HG02763 (cell line): ENCODE results near the gene OTOF.

ENCODE experiments used
- ATAC-seq: cut with Tn5 transposase; IDR thresholded peaks from one replicate; pipeline ENCODE4 v1.9.1; 2021; ENCODE audit warnings: mild to moderate bottlenecking, moderate library complexity; ENCODE audit not compliant: unreplicated experiment

OTOF gene

DNA sequence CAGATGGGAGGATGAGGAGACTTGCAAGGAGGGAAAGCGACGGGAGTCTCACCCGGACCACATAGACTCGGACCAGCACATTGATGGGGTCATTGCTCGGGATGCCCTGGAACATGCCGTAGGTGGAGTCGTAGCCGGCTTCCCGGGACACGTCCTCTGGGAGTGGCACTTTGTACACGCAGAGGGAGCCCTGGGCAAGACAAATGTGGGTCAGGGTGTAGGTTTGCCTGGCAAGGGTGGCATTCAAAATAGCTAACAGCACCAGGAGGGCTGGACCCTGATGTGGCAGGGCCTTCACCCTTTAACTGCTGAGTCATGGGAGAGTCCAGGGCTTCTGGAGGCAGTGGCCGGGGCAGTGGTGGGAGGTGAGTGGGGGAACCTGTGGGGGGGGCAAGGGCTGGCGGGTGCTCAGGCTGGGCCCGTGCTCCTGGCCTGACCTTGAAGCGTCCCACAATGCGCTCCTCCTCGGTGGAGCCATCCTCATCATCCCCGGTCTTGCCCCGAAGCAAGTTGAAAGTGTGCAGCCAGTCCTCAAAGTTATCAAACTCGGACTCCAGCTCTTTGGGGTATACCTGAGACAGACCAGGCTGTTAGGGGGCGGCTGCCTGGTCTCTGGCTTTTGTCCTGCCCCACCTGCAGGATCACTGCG is 11.1 kb downstream of the OTOF start:
- no peak for ATAC-seq

DNA sequence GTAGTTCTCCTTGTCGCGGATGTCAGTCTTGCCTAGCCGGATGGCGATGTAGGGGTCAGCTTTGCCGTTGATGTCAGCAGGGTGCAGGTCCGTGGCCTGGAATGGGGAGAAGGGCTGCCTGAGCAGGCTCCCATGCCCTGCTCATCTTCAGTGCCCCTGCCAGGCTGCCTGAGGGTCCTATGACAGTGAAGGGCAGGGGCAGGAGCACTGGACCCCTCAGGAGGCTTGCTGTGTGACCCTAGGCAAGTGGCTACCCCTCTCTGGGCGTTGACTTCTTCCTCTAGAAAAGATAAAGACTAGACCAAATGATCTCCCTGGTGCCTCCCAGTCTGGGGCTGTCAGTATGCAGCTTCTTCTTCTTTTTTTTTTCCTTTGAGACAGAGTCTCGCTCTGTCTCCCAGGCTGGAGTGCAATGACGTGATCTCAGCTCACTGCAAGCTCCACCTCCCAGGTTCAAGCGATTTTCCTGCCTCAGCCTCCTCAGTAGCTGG is 11.9 kb downstream of the OTOF start:
- ATAC-seq = no peak

DNA sequence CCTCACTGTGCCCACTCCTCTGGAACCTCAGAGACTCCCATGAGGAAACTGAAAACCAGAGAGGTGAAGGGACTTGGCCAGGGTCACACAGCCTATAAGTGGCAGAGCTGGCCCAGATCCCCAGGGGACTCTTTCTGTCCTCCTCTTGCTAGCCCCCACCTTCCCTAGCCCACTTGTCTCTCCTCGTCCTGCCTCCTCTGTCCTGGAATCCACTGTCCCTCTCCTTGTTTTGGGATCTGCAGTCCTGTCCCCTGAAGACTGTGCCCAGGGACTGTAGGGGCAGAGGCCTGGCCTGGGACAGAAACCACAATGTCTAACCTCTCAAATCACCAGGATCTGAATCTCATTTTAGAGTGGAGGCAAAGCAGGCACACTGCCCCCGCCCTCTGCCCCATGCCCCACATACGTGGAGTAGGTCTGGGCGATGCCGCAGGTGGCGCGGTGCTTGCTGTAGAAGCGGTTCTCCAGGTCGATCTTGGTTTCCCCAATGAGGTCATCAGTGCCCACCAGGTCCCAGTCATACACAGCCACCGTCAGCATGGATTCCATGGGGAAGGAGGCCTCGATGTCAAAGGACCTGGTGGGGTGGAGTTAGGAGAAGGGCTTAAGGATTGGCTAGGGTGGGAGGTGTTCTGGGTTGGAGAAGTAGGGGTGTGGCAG is 12.5 kb downstream of the OTOF start:
- no peak for ATAC-seq

DNA sequence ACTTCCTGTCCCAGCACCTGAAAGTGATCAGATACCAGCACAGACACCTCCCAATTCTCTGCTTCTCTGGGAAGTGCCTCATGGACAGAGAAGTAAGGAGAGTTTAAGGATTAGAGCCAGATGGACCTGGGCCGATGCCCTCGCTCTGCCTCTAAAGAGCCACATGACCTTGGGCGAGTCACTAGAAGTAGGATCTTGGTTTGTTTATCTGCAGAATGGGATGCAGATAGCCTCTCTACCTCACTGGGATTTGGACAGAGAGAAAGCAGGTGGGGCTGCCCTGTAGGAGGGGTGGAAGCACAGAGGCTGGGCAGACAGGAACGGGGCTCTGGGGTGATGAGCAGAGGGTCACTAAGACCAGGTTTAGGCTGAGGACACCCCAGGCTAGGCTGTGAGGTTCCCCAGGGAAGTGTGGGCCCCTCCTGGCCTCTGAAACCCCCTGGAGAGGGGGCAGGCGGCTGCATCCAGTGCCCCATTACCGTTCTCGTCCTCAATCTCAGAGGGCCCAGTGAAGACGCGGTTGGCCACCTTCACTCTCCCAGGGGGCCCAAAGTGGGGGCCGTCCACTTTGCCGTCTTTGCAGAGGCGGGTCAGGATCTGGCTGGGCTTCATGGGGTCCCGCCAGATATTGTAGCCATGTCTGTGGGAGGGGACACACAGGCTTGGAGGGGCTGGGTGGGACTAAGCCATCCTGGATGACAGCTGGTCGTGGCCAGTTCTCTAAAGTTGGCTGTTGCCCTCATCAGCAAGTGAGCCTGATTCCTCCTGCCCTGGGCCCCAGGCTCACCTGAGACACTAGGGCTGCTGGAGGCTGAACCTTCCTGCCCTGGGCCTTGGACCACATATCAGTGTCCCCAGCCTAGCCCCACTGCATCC is 13.3 kb downstream of the OTOF start:
- no peak for ATAC-seq

DNA sequence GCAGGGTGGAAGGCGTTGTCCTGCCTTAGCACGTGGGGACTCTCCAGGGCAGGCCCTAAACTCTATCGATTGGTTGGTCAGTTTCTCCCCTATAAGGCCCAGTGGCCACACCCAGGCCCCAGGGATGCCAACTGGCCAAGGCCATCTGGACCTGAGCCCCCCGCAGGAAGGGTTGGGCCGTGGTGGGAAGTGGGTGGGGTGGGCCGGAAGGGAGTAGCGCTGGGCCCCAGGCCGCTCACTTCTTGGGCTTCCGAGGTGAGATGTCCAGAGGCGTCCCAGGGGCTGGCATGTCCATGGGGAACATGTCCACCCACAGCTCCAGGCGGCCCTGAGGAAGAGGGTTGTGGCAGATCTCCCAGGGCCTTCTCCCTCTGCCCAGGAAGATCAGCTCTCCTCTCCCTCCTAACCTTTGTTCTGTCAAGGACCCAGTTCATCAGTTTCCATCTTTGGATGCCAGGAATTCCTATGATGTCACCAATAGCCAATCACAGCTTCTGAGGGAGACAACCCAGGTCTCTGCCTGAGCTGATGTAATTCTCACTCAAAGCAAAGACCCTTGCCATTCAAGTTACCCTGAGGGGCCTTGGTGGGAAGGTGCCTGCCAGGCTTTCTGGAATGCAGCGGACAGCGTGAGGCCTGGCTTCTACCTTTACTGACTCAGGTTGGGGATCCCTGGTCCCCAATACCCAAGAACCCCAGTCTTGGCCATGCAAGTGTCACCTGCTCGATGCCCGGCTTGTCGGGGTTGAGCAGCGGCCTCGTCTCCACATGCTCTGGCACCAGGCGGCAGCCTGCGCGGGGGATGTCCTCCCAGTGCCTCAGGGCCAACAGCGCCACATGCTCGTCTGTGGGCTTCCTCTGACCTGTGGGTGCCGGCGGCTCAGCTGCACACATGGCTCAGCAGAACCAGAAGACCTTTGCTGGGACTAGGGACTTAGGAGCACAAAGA is 14.4 kb downstream of the OTOF start:
- ATAC-seq = no peak

DNA sequence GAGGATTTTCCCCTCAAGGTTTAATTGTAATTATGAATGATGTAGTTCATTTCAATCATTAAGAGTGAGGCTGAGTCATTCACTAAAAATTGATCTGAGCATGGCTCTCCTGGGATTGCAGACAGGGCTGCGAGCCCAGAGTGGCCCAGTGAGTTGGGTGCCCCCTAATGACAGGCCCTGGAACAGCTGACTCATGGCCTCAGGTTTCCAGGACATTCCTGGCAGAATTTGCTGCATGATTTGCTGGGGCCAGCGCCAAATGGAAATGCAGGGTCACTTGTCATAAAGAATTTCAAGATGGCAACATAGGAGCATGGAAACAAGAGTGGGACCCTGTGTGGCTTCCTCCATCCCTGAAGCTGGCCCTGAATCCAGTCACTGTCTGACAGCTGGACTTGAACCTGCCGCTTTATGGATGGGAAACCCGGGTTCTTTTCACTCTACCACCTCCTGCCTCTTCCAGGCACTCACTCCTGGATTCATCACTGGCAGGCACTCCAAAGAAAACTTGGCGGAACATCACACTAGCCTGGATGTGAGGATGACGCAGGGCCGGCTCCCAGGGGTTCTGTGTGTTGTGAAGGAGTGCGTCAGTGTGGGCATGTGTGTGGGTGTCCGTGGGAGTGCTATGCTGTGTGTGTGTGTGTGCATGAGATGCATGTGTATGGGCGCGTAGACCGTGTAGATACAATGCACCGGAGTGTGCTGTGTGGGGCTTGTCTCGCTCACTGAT is 15.2 kb downstream of the OTOF start:
- ATAC-seq = no peak

DNA sequence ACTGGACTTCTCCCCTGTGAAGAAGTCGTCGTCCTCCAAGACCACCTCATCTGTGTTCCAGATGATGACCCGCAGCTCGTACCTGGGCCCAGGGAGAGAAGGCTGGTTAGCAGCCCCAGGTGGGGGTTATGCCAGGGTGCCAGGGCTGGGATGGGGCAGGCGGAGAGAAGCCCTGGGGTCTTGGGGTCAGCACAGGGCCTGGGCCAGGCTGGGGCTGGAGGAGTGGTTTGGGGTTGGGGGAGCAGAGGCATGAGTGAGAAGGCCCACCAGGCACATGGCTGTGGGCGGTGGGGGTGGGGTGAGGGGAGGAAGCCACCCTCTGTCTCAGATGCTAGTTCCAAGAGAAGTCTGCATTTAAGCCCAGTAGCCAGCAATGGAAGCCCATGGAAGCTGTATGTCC is 15.8 kb downstream of the OTOF start:
- ATAC-seq = no peak

DNA sequence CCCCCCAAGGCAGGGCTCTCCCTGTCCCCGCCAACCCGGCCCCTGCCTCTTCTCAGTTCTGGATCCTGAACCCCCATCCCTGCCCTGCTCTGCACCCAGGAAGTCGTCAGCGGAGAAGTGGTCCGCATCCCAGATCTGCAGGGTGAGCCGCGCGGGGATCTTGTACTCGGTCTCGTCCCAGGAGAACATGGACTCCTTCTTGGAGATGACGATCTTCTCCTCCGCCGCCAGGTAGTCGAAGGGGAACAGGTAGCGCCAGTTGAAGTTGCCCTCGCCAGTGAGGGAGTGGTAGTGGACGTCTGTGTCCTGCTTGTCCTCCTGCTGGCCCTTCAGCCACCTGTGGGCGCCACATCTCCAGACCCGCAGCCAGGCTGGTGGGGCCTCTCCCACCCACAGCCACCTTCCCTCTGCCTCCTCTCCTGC is 16.3 kb downstream of the OTOF start:
- ATAC-seq = no peak

DNA sequence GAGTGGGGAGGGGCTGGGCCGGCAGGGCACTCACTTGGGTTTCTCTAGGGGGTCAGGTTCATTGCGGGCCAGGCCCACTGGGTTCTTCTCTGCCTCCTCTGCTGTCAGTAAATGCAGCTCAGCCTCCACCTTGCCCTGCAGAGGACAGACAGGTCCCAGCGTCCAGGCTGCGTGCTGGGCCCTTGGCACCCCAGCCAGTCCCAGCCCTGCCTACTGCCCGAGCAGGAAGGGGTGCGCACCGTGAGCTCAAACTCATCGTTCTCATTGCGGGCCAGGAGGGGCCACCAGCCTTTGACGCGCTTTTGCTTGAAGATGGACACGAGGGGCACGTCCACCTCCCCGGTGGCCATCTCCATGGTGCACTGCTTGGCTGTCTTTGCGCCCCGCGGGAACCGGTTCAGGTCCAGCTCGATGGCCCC is 17.3 kb downstream of the OTOF start:
- ATAC-seq = no peak

DNA sequence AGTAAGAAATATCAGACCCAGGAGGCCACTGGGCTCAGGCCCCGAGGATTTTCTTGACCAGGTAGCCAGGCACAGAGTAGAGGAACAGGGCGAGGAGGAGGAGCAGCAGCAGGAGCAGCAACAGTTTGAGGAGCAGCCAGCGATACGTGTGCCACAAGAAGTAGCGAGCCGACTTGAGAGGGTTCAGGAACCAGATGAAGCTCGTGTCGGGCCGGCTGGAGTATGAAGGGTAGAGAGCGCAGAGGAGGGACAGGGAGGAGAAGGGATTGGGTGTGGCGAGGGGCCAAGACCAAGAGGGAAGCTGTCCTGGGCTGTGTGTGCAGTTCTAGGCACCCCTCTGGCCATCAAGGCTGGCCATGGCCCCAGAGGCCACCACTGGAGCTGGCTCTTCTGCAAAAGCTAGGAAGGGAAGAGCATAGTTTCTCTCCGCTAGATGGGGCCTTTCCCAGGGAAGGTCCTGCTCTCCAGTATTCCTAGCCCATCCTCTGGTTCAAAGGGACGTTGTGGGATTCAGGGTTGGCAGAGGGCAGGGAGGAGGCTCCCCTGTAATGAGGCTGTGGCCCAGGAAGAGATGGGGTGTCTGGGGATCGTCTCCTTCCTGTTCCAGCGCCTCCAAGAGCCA is 17.8 kb downstream of the OTOF start:
- no peak for ATAC-seq

DNA sequence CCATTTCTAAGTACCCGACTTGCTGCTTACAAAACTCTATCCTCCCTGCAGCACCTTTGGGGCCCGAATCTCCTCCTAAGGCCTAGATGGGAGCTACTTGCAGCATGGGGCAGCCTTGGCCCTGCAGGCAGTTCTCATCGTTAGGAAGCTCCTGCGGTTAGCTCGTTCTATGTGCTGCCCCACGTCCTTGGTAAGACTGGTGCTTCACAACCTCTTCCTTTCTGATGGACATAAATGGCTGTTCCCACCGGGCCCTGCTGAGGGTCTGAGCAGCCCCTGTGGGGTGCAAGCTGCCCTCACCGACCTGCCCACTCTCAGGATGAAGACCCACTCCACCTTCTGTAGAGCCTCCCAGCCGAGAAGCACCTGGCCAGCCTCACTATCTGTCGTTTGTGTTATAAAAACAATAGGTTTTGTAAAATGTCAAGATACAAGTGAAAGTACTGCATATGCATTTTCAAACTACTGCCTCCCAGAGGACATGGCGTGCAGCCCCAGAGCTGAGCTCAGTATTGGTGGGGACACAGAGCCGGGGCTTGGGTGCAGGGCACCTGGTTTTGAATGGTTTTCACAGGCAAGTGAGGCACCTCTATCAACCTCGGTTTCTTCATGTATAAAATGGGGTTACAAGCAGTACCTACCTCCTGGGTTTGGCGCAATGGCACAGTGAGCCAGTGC is 19.4 kb downstream of the OTOF start:
- ATAC-seq = no peak

DNA sequence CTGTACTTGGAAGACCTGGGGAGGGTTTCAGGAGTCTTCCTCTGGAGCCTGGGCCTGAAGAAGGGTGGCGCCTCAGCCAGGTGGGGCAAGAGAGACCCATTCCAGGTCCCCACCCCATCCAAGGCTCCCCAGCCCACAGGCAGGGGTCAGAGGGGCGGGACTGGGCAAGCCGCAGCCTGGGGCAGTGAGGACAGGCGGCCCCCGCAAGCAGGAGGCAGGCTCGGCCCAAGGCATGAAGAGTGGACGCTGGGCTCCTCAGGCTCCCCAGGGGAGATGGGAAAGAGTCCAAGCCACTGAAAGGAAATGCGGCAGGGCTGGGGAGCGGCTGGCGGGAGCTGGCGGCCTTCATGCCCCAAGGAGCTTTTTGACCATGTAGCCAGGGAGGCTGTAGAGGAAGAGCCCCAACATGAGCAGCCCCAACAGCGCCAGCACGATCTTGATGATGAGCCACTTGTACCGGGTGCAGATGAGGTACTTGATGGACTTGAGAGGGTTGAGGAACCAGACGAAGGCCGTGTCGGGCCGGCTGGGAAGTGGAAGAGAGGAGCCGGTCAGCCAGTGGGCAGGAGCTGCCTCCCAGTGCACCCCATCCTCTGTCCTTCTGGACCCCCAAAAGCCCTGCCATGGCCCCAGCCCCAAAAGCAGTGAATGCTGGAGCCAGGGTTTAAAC is 20.1 kb downstream of the OTOF start:
- no peak for ATAC-seq

DNA sequence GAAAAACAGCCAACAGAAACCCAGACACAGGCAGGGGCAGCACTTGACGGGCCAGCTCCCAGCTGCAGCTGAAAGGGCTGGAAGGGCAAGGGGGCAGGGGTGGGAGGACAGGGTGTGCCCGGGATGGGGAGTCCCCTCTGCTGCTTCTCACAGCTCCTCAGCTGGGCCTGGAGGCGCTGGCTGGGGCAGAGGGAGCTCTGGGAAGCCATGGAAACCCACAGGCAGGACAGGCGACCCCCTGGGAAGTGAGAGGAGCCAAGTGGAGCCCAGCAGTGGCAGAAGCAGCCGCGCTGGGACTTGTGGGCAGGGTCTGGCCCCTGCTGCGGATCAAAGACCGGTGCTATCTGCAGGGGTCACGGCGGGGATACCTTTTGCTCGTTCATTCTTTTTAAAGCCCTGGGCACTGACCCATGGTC is 20.7 kb downstream of the OTOF start:
- ATAC-seq = no peak

DNA sequence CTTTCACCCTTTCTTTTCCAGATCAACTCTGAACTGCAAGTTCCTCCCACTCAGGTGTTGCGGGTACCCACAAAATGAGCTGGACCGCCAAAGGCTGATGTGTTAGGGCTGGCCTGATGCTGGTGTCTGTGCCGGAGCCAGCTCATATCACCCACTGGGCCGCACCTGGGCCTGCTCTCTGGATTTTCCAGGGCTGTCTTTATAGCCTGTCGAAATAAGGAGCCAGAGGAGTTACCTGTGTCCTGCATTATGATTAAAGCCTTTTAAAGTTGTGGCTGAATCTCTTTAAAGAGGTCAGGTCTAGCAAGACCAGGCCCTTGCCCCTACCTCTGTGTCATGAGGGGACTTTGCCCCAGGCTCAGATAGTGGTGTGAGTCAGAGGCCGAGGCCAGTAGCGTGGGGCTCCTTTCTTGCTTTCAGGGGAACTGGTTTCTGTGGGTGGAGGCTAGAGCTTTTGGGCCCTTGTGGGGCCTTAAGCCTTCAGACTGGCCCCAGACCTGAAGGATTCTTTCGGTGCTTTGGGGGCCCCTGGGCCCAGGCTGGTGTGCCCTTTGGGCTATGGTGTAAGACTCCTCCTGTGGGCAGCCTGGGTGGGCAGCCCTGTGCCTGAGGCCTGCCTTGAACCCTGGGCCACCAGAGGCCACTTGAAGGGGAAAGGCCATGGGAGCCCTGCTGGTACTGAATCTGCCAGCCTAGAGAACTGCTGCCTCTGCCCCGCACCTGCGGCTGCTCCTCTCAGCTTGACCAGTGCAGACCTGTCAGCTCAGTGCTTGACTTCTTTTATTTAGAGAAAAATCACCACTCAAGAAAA is 21.3 kb downstream of the OTOF start:
- no peak for ATAC-seq

DNA sequence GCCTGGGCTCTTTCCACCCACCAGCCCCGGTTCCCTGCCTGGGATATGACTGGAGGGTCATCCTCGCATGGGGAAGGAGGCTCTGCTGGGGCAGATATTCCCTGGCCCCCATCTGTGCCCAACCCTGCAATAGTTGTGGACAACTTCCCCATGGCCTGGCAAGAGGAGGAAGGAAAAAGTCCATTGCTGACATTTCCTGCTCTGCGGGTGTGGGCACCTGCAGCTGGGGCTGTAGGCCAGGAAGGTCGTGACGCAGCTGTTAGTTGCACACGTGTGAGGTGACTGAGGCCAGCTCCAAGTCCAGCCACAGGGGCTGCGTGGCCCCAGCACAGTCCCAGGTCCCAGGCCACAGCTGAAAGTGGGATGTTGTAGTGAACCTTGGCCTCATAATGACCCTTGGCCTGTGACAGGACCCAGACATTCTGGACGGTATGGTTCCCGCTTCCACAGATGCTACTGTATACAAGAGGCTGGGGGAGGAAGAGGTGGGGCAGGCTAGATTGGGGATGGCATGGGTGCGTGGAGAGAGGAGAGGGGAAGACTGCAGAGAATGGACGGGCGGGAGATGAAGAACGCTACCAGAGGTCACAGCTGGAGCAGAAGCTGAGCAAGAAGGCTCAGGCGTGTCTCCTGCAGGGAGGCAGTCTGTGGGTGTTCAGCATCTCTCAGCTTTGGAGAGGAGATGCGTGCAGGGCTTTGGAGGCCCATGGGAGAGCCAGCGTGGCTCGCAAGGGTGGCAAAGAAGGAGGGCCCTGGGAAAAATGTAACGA is 22.1 kb downstream of the OTOF start:
- ATAC-seq = no peak

DNA sequence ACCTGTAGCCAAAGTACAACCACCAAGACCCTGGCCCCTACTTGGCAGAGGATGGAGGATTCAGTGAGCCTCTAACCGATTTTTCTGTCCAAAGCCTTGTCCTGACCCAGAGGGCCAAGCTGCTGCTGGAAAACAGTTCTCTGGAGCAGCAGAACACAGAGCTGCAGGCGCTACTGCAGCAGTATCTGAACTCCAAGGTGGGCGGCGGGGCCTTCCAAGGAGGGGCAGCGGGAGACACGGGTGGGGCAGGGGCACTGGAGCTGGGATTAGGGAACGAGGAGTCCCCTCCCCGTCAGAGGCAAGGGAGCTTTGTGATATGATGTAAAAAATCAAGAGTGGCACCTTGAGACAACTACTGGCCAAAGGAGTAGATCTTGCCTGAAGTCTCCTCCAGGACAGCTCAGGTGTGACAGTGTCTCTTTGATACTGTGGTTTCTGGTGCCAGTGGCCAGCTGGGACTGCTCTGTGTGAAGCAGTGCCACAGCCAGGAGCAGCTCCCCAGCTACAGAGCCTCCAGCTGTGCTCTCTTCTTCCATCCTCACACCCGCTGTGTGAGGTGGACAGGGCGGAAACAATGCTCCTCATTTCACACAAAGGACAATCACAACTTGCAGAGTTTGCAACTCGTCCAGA is 22.8 kb downstream of the OTOF start:
- ATAC-seq = no peak
